ENCODE data around the gene KLK4.

The KLK4 gene

GRCh38 chr19:50877338-50877737 lies 33.9 kb downstream of the KLK4 start:
- DNase-seq, result no peak

GRCh38 chr19:50876456-50876855 lies 34.7 kb downstream of the KLK4 start:
- DNase-seq, result no peak

- no peak for DNase-seq
These were observed 35.3 kb downstream of the KLK4 start for GRCh38 chr19:50875795-50876422.

- no peak for DNase-seq
These were observed 37.0 kb downstream of the KLK4 start for GRCh38 chr19:50874211-50874610.

- DNase-seq, result no peak
These were observed 38.1 kb downstream of the KLK4 start, which contains the start of gene KLK2 for GRCh38 chr19:50873056-50873455. Gene KLK2 (plus strand): TSS chr19:50873439. CDS start chr19:50873474, 35 bp downstream.

- DNase-seq, result no peak
These were observed 40.6 kb downstream of the KLK4 start for GRCh38 chr19:50870417-50871089.

GRCh38 chr19:50869479-50869878 lies 41.7 kb downstream of the KLK4 start:
- DNase-seq, result no peak

GRCh38 chr19:50861496-50862286 lies 49.5 kb downstream of the KLK4 start:
- no peak for DNase-seq

GRCh38 chr19:50861010-50861409 lies 50.2 kb downstream of the KLK4 start:
- no peak for DNase-seq

GRCh38 chr19:50859849-50860248 lies 51.3 kb downstream of the KLK4 start:
- DNase-seq, result no peak

GRCh38 chr19:50858886-50859285 lies 52.3 kb downstream of the KLK4 start:
- no peak for DNase-seq

- DNase-seq, result no peak
These were observed 53.8 kb downstream of the KLK4 start for GRCh38 chr19:50857366-50857765.
